HL-60/S4 (cell line): Measurements from ENCODE around the gene NR6A1.

Experiments
- in situ Hi-C: fragments of 300-500 bp; cut with MboI; formaldehyde crosslinking; loops from 2 replicates; pipeline ENCODE4 v1.14.3; 2022; ENCODE audit warnings: low sequenced_read_pairs

NR6A1 gene

GRCh38 chr9:124778575-124779367, 7.7 kb upstream of the NR6A1 start:
- in situ Hi-C loops = loop anchor here (10.0 kb wide), 1 partner anchor 596 kb away; no protein-coding TSS in a partner anchor

GRCh38 chr9:124776954-124777648, 6.0 kb upstream of the NR6A1 start, which contains the start of gene OLFML2A:
TSS of gene OLFML2A (plus strand) at chr9:124777133. CDS start at chr9:124777271, 138 bp downstream.
- in situ Hi-C loops = loop anchor here (10.0 kb wide), 1 partner anchor 598 kb away; no protein-coding TSS in a partner anchor

- in situ Hi-C loops = loop anchor here (10.0 kb wide), 1 partner anchor 598 kb away; no protein-coding TSS in a partner anchor
Measured at GRCh38 chr9:124776618-124776953, 5.5 kb upstream of the NR6A1 start.

DNA sequence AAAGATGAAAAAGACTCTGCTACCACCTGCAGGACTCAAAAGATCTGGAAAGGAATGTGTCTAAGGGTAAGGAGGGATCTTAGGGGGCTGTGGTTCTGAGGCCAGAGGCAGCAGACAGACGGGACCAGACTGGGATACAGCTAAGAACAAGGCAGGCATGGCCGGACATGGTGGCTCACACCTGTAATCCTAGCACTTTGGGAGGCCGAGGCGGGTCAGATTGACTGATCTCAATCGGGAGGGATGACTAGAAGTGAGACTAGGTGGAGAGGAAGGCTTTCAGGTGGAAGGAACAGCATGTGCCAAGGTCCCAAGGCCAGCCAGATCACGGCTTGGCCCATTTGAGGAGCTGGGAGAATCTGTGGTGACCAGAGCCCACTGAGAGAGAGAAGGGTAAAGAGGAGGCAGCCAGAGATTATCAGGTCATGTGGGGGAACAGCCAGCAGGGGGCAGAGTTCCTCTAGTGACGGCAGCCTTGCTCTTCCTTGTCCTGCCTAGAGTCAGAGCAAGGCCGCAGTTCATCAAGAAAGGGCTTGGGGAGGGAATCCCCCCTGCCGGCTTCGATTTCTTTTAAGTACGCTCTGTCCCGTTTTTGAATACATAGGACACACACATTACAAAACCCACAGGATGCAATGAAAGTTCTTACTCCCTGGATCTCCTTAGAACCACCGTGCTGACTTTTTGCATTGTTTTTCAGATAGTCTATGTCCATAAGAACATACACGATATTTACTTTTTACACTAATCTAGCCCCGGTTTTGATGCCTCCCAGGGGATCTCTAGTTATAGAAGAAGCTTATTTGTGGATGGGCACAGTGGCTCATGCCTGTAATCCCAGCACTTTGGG, 3.2 kb upstream of the NR6A1 start:
- in situ Hi-C loops = loop anchor here (5.0 to 10.0 kb wide), 2 partner anchors 68 to 600 kb away; no protein-coding TSS in a partner anchor

- in situ Hi-C loops = loop anchor here (5.0 to 10.0 kb wide), 2 partner anchors 69 to 601 kb away; no protein-coding TSS in a partner anchor
Measured at GRCh38 chr9:124773473-124774128, 2.5 kb upstream of the NR6A1 start.

GRCh38 chr9:124772877-124773276, 1.8 kb upstream of the NR6A1 start:
- in situ Hi-C loops = loop anchor here (5.0 to 10.0 kb wide), 2 partner anchors 69 to 602 kb away; no protein-coding TSS in a partner anchor

GRCh38 chr9:124771867-124772679, 962 bp upstream of the NR6A1 start:
- in situ Hi-C loops = loop anchor here (5.0 to 10.0 kb wide), 2 partner anchors 70 to 603 kb away; no protein-coding TSS in a partner anchor

GRCh38 chr9:124770359-124771020, 621 bp downstream of the NR6A1 start:
- in situ Hi-C loops = loop anchor here (5.0 to 10.0 kb wide), 2 partner anchors 72 to 604 kb away; no protein-coding TSS in a partner anchor

DNA sequence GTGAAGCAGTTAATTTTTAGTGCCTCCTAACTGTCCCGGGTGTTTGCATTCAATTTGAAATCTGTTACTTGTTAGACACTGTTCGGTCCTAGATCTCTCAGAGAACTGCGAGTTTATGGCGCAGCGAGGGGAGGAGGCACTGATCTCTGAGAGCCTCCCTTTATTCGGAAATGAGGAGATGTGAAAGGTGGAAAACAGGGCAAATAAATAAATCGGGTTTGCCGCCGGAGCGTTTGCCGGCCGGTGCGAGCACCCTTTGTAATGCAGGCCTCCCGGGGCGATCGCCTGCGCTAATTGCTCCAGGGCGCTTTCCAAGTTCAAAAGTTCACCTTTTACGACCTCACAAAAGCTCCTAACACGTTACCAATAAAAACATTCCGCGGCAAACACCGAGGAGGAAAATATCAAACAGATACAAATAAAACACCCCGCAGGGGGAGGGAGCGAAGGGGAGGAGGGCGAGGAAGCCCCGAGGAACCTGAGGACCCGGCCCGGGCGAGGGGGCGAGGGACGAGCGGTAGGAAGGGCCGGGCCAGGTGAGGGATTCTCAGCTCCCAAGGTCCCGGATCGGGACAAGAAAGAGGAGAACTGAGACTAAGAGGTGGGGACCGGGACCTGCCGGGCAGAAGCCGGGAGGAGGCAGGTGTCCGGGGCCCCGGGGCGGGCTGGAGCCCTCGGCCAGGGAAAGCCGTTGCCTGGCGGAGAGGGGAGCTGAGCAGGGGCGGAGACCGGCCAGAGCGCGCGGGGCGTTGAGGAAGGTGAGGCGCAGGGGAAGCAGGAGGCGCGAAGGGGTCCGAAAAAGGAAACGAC, 1.4 kb downstream of the NR6A1 start:
- in situ Hi-C loops = loop anchor here (5.0 to 10.0 kb wide), 2 partner anchors 73 to 605 kb away; no protein-coding TSS in a partner anchor

DNA sequence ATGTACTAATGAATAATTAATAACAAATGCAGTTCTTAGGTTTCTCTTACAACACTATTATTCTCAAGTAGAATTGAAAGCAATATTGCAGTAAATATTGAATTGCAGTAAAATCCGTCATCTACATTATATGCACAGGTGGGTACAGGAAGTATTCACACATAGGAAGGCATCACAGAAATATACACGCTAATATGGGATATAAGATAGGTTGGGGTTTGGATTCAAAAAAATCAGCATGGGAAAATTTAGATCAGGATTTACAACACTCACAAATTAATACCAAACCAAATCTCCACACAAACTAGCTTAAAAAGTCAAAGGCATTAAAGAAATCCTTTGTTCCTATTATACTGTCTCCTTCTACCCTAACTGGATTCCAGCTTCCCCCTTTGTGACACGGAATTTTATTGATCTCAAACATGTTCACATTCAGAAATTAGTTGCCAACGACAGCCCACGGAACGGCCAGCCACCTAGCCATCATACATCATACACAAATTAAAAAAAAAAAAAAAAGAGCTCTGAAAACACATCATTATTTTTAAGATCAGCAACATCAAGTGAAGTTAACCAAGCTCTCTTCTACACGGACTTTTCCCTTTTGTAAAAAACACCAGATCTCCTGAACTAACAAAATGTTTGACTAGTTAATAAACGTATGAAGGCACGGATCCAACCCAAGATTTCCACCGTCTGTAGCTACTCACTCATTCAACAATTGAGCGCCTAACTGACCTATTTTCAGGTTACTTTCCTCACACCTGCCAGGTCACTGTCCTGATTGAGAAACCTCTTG, 2.2 kb downstream of the NR6A1 start:
- in situ Hi-C loops = no loop called here

DNA sequence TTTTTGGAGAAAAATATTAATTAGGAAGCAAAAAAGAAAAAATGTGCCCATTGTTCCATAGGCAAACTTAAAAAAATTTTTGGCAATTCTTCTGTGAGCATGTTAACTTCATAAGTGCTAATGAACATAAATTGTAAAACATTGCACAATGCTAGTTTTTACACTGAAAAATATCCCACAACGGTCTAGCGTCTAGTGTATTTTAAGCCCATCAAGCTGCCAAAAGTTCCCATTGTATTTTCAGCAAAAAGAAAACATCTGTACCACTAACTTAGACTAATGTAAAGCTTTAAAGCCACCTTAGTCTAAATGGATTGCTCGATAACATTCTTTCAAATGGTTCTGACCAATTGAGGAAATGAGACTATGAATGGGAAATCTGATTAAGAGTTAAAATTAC, 2.8 kb downstream of the NR6A1 start:
- in situ Hi-C loops = no loop called here

GRCh38 chr9:124767821-124768220, 3.3 kb downstream of the NR6A1 start:
- in situ Hi-C loops = no loop called here

GRCh38 chr9:124766815-124767554, 4.1 kb downstream of the NR6A1 start:
- in situ Hi-C loops = no loop called here

GRCh38 chr9:124766326-124766725, 4.8 kb downstream of the NR6A1 start:
- in situ Hi-C loops = no loop called here

DNA sequence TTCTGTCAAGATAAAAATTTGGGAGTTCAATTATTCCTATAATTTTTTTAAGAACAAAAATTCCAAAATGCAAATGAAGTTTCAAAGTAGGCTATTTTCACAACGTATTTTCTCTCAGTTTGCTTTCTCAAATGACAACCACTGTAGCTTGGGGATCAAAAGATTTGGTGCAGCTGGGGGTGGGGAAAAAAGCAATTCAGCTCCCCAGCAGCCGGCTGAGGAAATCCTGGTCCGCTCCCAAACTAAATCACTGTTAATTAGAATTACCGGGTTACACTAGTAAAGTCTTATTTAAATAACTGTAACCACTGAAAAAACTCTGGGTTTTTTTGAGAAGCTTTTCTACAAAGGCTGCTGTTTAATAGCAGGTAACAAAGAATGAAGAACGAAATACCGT, 5.7 kb downstream of the NR6A1 start:
- in situ Hi-C loops = no loop called here

DNA sequence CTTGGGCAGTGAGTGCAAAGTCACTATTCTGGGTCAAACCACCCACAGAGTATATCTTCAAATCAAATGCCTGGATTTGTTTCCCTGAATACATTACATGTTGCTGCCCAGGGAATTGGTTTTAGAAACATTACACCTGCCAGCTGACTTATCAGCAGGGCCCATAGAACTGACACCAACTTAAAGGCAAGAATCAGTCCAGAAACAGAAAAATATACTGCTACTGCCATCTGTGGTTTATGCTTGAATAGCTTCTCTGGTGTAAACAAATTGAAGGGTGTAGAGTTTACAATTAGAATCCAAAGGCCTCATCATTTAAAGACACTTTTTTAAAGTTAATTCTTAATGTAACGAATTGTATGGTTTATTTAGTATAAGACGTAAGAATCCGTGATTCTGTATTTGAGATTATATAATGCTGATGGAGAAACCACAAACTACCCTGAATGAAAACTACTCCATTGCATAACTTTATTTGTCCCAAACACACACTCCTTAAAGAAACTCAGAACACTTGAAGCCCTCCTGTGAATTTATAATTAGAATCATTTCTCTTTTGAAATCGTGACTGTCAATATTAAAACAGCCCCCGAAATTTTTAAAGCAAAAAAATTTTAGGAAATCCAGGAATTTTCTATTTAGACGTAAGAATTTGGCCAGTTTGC, 6.2 kb downstream of the NR6A1 start:
- in situ Hi-C loops = no loop called here
